Muscle layer of duodenum (tissue), 2 donors: ENCODE data around the gene NR2E1.

ENCODE experiments used
- H3K27ac ChIP-seq: one replicate; pipeline ENCODE4 v1.7.0; 2013; ENCODE audit warnings: mild to moderate bottlenecking, low read length
- H3K27me3 ChIP-seq: one replicate; pipeline ENCODE4 v1.7.0; 2013; ENCODE audit warnings: low read depth, mild to moderate bottlenecking, control low read depth, low read length
- H3K36me3 ChIP-seq, 2 donors: one replicate each; pipeline ENCODE4 v1.7.0; 2013; ENCODE audit warnings: low read length in 2 of 2, control low read depth in 1 of 2, mild to moderate bottlenecking in 1 of 2; ENCODE audit not compliant: insufficient read depth in 2 of 2, control insufficient read depth in 1 of 2
- H3K4me1 ChIP-seq, 2 donors: one replicate each; pipeline ENCODE4 v1.7.0; 2013; ENCODE audit warnings: low read length in 2 of 2, mild to moderate bottlenecking in 2 of 2, control low read depth in 1 of 2, moderate library complexity in 1 of 2; ENCODE audit not compliant: insufficient read depth in 2 of 2, control insufficient read depth in 1 of 2
- H3K4me3 ChIP-seq, 2 donors: one replicate each; pipeline ENCODE4 v1.7.0; 2013; ENCODE audit warnings: low read length in 2 of 2, low read depth in 1 of 2, mild to moderate bottlenecking in 1 of 2
- H3K9me3 ChIP-seq, 2 donors: one replicate each; pipeline ENCODE4 v1.7.0; 2013; ENCODE audit warnings: low read length in 2 of 2, control low read depth in 1 of 2, mild to moderate bottlenecking in 1 of 2; ENCODE audit not compliant: control insufficient read depth in 1 of 2
- donor health status: healthy.

Gene NR2E1

GRCh38 chr6:108228416-108228815, 62.6 kb downstream of the NR2E1 start:
- no peaks in the 10 kb centered on the region for H3K9me3 ChIP-seq
- H3K27me3 ChIP-seq, result no peaks in the 10 kb centered on the region
- no peak overlapping the region for H3K4me3 ChIP-seq
- no peaks in the 10 kb centered on the region for H3K4me1 ChIP-seq
- no peak overlapping the region for H3K27ac ChIP-seq
- peaks cover 0 to 4% of the 10 kb centered on the region in 2 donors for H3K36me3 ChIP-seq

DNA sequence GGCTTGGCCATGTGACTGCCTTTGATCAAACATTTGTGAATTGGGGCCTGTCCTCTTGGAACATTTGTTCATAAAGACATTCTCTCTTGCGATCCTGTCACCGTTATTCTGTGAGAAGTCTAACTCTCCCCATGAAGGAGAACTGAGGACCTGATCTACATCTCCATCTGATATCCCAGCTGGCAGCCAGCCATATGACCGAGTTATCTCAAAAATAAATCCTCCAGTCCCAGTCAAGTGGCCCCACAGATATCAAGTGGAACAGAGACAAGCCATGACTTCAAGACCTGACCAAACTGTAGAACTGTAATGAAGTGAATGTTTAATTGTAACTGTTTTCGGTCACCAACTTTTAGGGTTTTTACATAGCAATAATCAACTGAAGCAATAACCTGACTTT, 69.3 kb downstream of the NR2E1 start:
- Histone ChIP-seq H3K27me3 (no peaks in the 10 kb centered on the region), H3K36me3 (no peaks in the 10 kb centered on the region), H3K4me1 (no peaks in the 10 kb centered on the region), H3K9me3 (no peaks in the 10 kb centered on the region), H3K4me3 (no peak overlapping the region), H3K27ac (no peak overlapping the region)

DNA sequence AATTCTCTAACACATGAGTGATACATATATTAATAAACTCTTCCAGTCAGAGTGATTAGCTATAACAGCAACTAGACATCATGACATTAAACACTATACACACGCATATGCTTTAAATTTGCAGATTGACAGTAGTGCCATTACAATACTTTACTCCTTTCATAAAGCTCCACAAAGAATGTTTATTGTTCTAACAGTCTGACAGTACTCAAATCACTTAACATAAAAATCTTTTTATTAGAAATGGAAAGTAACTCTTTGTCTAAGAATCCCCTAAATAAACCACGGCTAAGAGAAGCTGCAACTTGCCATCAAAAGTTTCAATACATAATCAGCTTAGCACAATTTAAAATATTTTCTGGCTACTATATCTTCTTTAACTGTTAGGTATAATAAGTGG, 71.0 kb downstream of the NR2E1 start:
- Histone ChIP-seq H3K9me3 (no peaks in the 10 kb centered on the region), H3K4me3 (no peak overlapping the region), H3K4me1 (no peaks in the 10 kb centered on the region), H3K36me3 (no peaks in the 10 kb centered on the region), H3K27ac (no peak overlapping the region), H3K27me3 (no peaks in the 10 kb centered on the region)

DNA sequence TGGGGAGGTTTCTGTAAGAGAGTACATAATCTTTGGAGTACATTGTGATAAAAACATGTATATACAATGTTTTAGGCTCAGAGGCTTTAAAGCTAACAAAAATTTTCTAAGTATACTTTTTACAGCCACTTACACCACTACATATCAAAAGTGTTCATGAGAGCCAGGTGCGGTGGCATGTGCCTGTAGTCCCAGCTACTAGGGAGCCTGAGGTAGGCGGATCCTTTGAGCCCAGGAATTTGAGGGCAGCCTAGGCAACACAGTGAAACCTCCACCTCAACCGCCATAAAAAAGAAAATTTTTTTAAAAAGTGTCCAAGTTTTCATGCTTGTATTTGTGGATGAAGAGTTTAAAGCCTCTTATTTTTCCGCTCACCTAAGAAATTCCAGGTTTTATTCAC, 72.5 kb downstream of the NR2E1 start:
- Histone ChIP-seq H3K9me3 (peaks cover 0 to 6% of the 10 kb centered on the region in 2 donors), H3K4me1 (no peaks in the 10 kb centered on the region), H3K4me3 (no peak overlapping the region), H3K27ac (no peak overlapping the region), H3K36me3 (peaks cover 0 to 9% of the 10 kb centered on the region in 2 donors), H3K27me3 (no peaks in the 10 kb centered on the region)
